NCI-H226 (cell line): Measurements from ENCODE around the gene WWOX.

Source experiments
- DNase-seq: peaks from one replicate; pipeline ENCODE4 v3.0.0-alpha.2; 2015

WWOX gene

GRCh38 chr16:78483124-78483992 is 383.9 kb downstream of the WWOX start:
- DNase-seq: no peak

- DNase-seq: no peak
These were observed 385.1 kb downstream of the WWOX start for GRCh38 chr16:78484509-78485058.

- DNase-seq: no peak
These were observed 385.9 kb downstream of the WWOX start for GRCh38 chr16:78485188-78485916.

- no peak for DNase-seq
These were observed 386.4 kb downstream of the WWOX start for GRCh38 chr16:78485917-78486257.

GRCh38 chr16:78487471-78487870 is 388.0 kb downstream of the WWOX start:
- DNase-seq: no peak

GRCh38 chr16:78489072-78489471 is 389.6 kb downstream of the WWOX start:
- no peak for DNase-seq

GRCh38 chr16:78489631-78490030 is 390.2 kb downstream of the WWOX start:
- DNase-seq: no peak

GRCh38 chr16:78490431-78490830 is 391.0 kb downstream of the WWOX start:
- no peak for DNase-seq

- DNase-seq: peak; percentile 20
These were observed 391.4 kb downstream of the WWOX start for GRCh38 chr16:78490847-78491246.

GRCh38 chr16:78493573-78493972 is 394.1 kb downstream of the WWOX start:
- DNase-seq: no peak

GRCh38 chr16:78494105-78494504 is 394.7 kb downstream of the WWOX start:
- no peak for DNase-seq

- DNase-seq: no peak
These were observed 395.2 kb downstream of the WWOX start for GRCh38 chr16:78494674-78495073.

GRCh38 chr16:78496189-78496588 is 396.7 kb downstream of the WWOX start:
- no peak for DNase-seq

GRCh38 chr16:78499399-78499798 is 399.9 kb downstream of the WWOX start:
- no peak for DNase-seq

- no peak for DNase-seq
These were observed 401.3 kb downstream of the WWOX start for GRCh38 chr16:78500659-78501270.

- no peak for DNase-seq
These were observed 402.3 kb downstream of the WWOX start for GRCh38 chr16:78501744-78502143.

- no peak for DNase-seq
These were observed 403.4 kb downstream of the WWOX start for GRCh38 chr16:78502812-78503350.

GRCh38 chr16:78503602-78504001 is 404.1 kb downstream of the WWOX start:
- DNase-seq: peak; percentile 2

- DNase-seq: no peak
These were observed 405.0 kb downstream of the WWOX start for GRCh38 chr16:78504401-78504851.

GRCh38 chr16:78505036-78505435 is 405.6 kb downstream of the WWOX start:
- DNase-seq: no peak

- no peak for DNase-seq
These were observed 406.3 kb downstream of the WWOX start for GRCh38 chr16:78505544-78506366.
